Stimulated activated CD8-positive, alpha-beta memory T cell treated with anti-CD3 and anti-CD28 coated beads, Interleukin-2, amount 100 ng/mL, for 1 hour (primary cell): ENCODE results near the gene LAMP5.

ENCODE experiments used
- DNase-seq, 2 donors: peaks; one replicate each; pipeline ENCODE4 v3.0.0-alpha.2; 2020; ENCODE audit warnings: low read depth in 2 of 2

LAMP5 gene

GRCh38 chr20:9514461-9515213 lies at the start of gene LAMP5:
Gene LAMP5 (plus strand): TSS chr20:9514590. CDS start chr20:9514853, 263 bp downstream.
- no peak for DNase-seq

- no peak for DNase-seq
These were observed 46.4 kb upstream of the LAMP5 start for GRCh38 chr20:9467995-9468394.

GRCh38 chr20:9474835-9475415 lies 39.5 kb upstream of the LAMP5 start:
- DNase-seq = no peak

- DNase-seq = no peak
These were observed 38.9 kb upstream of the LAMP5 start for GRCh38 chr20:9475456-9475855.

GRCh38 chr20:9476174-9476573 lies 38.2 kb upstream of the LAMP5 start:
- DNase-seq = no peak

- DNase-seq = no peak
These were observed 37.8 kb upstream of the LAMP5 start for GRCh38 chr20:9476637-9477036.

- DNase-seq = no peak
These were observed 35.6 kb upstream of the LAMP5 start for GRCh38 chr20:9478771-9479170.

GRCh38 chr20:9480066-9480465 lies 34.3 kb upstream of the LAMP5 start:
- no peak for DNase-seq

GRCh38 chr20:9482180-9482579 lies 32.2 kb upstream of the LAMP5 start:
- no peak for DNase-seq

GRCh38 chr20:9483131-9483530 lies 31.3 kb upstream of the LAMP5 start:
- no peak for DNase-seq

GRCh38 chr20:9485614-9486340 lies 28.6 kb upstream of the LAMP5 start:
- no peak for DNase-seq

- no peak for DNase-seq
These were observed 27.2 kb upstream of the LAMP5 start for GRCh38 chr20:9487231-9487630.

- DNase-seq = no peak
These were observed 26.3 kb upstream of the LAMP5 start for GRCh38 chr20:9488063-9488462.

GRCh38 chr20:9490161-9490560 lies 24.2 kb upstream of the LAMP5 start:
- no peak for DNase-seq

- DNase-seq = no peak
These were observed 23.8 kb upstream of the LAMP5 start for GRCh38 chr20:9490631-9491030.

- no peak for DNase-seq
These were observed 23.1 kb upstream of the LAMP5 start for GRCh38 chr20:9491324-9491723.

- DNase-seq = no peak
These were observed 22.3 kb upstream of the LAMP5 start for GRCh38 chr20:9492067-9492466.

GRCh38 chr20:9493803-9494202 lies 20.6 kb upstream of the LAMP5 start:
- DNase-seq = no peak

- DNase-seq = no peak
These were observed 18.7 kb upstream of the LAMP5 start for GRCh38 chr20:9495701-9496100.

- no peak for DNase-seq
These were observed 18.2 kb upstream of the LAMP5 start for GRCh38 chr20:9496155-9496554.

GRCh38 chr20:9498322-9498721 lies 16.1 kb upstream of the LAMP5 start:
- DNase-seq = no peak

- no peak for DNase-seq
These were observed 15.1 kb upstream of the LAMP5 start for GRCh38 chr20:9499126-9499899.
